ENCODE measurements around the gene PABPC1L.

- no peak for TF ChIP-seq POLR2A (IDR thresholded peaks at IDR 0.05; ENCODE audit: low read depth, low read length)
- TF ChIP-seq TAF1 (IDR thresholded peaks at IDR 0.05; ENCODE audit: low read depth, low read length): no peak
- no peak for TF ChIP-seq SPI1 (IDR thresholded peaks at IDR 0.05; ENCODE audit: low read depth, low read length)
These were observed 52.6 kb downstream of the PABPC1L start for GRCh38 chr20:44962483-44962882.
